GM18519 (cell line): Measurements from ENCODE around the gene C10orf62.
"Not testable (repeated sequence)": the region's sequence is repeated elsewhere in the genome, so short reads cannot be mapped to it uniquely, and the experiment has no call there.

Experiments
- ATAC-seq: cut with Tn5 transposase; IDR thresholded peaks from one replicate; pipeline ENCODE4 v1.9.1; 2021; ENCODE audit warnings: mild to moderate bottlenecking, moderate library complexity; ENCODE audit not compliant: unreplicated experiment, low FRiP score

The C10orf62 gene

GRCh38 chr10:97563337-97563736 is 26.2 kb upstream of the C10orf62 start:
- ATAC-seq = no peak

- ATAC-seq = no peak
Measured at GRCh38 chr10:97564776-97565175, 24.7 kb upstream of the C10orf62 start.

- ATAC-seq = no peak
Measured at GRCh38 chr10:97566336-97566996, 23.1 kb upstream of the C10orf62 start.

- ATAC-seq = no peak
Measured at GRCh38 chr10:97567891-97568290, 21.6 kb upstream of the C10orf62 start.

DNA sequence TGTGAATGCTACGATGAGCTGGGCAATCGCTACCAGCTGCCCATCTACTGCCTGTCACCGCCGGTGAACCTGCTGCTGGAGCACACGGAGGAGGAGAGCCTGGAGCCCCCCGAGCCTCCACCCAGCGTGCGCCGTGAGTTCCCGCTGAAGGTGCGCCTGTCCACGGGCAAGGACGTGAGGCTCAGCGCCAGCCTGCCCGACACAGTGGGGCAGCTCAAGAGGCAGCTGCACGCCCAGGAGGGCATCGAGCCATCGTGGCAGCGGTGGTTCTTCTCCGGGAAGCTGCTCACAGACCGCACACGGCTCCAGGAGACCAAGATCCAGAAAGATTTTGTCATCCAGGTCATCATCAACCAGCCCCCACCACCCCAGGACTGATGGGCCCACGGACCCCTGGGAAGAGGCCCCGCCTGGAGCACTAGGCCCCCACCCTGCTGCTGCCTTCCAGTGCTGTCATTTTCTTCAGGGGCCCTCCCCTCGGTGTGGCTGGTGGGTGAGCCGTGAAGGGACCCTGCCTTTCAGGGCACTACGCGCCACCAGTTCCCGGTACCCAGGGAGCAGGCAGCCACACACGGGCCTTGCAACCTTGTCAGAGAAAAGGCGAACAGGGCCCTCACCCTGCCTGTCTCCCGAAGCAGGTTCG is 19.3 kb upstream of the C10orf62 start:
- ATAC-seq = no peak

DNA sequence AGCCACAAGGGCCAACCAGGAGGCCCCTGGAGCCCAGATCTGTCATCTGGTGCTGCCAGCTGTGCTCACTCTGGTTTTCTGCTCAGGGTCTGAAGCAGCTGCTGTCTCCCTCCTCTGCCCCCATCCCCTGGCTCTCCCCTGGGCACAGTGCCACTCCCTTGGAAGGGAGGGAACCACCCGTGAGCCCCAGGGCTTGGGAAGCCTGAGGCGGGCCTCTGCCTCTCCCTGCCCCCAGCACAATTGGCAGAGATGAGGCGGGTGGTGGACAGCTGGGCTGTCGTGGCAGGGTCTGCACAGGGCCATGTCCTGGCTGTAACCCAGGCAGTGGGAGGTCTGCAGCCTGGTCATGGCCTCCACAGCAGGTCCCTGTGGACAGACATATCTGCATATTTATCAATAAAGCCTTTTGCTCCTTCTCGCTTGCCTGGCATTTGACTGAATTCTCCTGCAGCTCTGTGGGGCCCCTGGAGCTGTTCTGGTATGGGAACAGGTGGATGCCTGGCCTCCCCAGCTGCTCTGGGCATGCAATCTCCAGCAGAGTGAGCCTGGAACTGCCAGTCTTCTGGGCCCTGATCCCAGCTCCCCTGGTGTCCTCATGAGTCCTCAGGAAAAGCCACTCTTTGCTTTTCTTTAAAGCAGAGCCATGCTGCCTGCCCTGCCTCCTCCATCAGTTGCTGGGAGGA is 18.6 kb upstream of the C10orf62 start:
- ATAC-seq = no peak

DNA sequence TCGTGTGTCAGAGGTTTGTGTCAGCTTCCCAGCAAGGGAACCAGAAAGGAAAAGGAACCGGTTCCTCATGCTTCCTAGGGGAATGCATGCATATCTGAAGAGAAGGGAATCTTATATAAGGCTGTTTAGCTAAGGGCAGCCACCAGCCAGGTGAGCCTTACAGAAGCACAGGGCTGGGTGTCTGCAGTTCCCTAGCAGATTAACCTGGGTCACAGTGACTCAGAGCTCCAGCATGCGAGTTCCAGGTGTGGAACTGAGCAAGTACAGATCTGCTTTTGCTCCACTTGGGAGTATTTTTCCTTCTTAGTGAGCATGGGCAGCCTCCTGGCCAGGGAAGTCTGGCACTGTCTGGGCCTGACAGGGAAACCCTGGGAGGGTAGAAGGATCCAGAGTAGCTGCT is 17.9 kb upstream of the C10orf62 start:
- ATAC-seq = no peak

DNA sequence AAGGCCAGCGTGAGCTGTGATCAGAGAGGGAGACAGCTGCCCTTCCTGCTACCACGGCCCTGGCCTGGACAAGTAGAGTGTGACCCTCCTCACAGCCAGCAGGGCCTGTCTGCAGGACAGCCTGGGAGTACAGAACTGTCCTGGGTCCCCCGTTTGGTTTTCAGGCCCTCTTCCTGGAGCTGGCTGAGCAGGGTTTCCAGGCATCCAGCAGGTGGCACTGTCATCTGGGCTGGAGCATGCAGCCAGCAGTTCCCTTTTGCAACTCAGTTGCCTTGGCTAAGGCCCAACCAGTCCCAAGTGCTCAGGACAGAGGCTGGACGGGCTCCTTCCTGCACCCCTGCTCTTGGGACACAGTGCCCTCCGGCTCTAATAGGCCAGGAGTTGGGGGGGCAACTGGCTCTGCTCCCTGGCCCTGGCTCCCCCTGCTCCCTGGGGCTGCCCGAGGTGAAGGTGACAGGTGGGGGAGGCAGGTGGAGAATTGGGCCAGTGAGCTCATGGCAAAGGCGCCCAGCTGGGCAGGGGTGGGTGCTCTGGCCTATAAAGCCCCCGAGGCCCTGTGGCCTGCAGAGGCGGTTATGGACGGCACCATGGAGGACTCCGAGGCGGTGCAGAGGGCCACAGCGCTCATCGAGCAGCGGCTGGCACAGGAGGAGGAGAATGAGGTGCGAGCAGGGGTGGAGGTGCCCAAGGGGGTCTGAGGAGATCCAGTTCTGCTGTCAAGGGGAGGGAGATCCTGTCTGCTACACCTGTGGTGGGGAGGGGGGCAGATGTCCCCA is 17.1 kb upstream of the C10orf62 start, which contains the start of gene ANKRD2:
ANKRD2 (plus strand) TSS at position 566 of the 776 bp plus-strand sequence; CDS start at position 576, 10 bp downstream.
- ATAC-seq = no peak

DNA sequence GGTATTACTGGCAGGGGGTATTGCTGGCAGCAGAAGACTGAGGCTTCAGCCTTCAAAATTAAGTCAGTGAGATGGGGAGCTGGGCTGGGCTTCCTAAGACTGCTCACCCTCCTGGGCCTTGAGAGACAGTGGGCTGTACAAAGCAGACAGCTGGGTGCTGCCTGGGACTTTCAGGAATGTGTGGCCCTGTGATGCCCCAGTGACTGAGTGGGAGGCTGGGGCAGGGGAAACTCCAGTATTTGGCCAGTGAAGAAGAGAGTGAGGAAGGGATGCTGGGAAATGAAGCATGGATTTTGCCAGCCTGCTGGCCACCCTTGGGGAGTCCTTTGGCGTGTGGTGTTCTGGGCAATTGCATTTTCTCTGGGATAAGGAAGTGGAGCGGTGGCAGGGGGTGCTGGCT is 16.5 kb upstream of the C10orf62 start:
- ATAC-seq = no peak

- ATAC-seq = no peak
Measured at GRCh38 chr10:97573672-97574071, 15.8 kb upstream of the C10orf62 start.

- ATAC-seq = no peak
Measured at GRCh38 chr10:97574374-97575126, 15.0 kb upstream of the C10orf62 start.

- no peak for ATAC-seq
Measured at GRCh38 chr10:97575127-97575668, 14.3 kb upstream of the C10orf62 start.

DNA sequence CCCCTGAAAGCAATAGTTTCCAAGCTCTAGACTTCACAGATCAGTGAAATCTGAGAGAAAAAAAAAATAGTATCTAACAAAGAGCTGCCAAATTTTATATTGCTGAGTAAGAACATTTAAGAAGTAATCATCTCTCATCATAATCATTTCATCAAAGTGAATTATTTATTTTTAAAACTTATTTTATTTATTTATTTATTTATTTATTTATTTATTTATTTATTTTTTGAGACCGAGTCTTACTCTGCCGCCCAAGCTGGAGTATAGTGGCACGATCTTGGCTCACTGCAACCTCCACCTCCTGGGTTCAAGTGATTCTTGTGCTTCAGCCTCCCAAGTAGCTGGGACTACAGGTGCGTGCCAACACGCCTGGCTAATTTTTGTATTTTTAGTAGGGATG is 13.0 kb upstream of the C10orf62 start:
- ATAC-seq = not testable (repeated sequence)

DNA sequence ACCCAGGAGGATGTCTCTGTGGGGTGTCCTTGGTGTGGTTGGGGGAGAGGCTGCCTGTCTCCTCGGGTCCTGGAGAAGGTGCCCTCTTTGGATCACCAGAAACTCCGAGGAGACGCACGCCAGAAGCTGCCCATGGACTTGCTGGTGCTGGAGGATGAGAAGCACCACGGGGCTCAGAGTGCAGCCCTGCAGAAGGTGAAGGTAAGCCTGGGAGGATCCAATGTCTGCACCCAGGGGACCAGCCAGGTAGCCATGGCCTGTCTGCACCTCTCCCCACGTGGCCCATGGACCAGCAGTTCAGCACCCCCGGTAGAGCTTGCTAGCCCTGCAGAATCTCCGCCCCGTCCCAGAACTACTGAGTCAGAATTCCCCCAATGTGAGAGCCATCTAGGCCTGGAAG is 11.8 kb upstream of the C10orf62 start:
- ATAC-seq = no peak

GRCh38 chr10:97578171-97578844 is 11.2 kb upstream of the C10orf62 start:
- no peak for ATAC-seq

GRCh38 chr10:97580421-97581367 is 8.8 kb upstream of the C10orf62 start:
- ATAC-seq = no peak

DNA sequence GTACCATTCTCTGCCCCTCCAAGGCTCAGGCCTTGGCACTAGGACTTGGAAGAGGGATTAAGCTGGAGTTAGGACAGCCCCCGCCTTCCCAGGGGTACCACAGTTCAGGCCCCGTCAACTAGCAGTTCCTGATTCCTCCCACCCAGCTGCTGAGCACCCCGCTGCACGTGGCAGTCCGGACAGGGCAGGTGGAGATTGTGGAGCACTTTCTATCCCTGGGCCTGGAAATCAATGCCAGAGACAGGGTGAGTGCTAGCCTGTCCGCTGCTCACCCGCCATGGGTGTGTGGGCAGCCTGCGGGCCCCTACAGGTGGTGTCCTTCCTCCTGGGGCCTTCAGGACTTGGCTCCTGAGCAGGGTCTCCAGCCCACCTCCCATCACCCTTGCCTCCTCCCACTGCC is 7.4 kb upstream of the C10orf62 start:
- no peak for ATAC-seq

- ATAC-seq = no peak
Measured at GRCh38 chr10:97583476-97583875, 6.0 kb upstream of the C10orf62 start.
